SH-SY5Y (cell line): ENCODE data around the gene HEPACAM2.

Experiments used
- GATA2 ChIP-seq: IDR thresholded peaks from 2 replicates; pipeline ENCODE4 v1.6.1; 2011; ENCODE audit warnings: mild to moderate bottlenecking, low read depth, low read length
- GATA3 ChIP-seq: IDR thresholded peaks from 2 replicates; pipeline ENCODE4 v1.6.1; 2011; ENCODE audit warnings: low read depth, mild to moderate bottlenecking, low read length, moderate library complexity

DNA sequence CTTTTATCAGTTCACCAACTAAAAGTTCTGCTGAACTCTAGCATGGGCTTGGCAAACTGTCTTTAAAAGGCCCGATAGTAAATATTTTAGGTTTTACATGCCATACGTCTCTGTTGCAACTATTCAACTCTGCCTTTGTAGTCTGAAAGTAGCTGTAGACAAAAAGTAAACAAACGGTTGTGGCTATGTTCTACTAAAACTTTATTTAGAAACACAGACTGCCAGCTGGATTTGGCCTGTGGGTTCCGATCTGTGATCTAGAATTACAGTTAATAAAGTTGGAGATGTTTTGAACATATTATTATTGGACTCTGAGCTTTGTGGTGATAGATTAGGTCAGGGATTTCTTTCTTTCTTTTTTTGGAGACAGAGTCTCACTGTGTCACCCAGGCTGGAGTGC, 39.0 kb upstream of the HEPACAM2 start:
- TF ChIP-seq GATA2, result no peak
- TF ChIP-seq GATA3, result no peak
